ENCODE data around the gene RAB11FIP3.
"Not testable (repeated sequence)": the region's sequence is repeated elsewhere in the genome, so short reads cannot be mapped to it uniquely, and the experiment has no call there.

Gene RAB11FIP3

GRCh38 chr16:392450-393030 is 32.9 kb upstream of the RAB11FIP3 start:
- DNase-seq, result no peak

- no peak for DNase-seq
These were observed 29.2 kb upstream of the RAB11FIP3 start for GRCh38 chr16:396199-396598.

DNA sequence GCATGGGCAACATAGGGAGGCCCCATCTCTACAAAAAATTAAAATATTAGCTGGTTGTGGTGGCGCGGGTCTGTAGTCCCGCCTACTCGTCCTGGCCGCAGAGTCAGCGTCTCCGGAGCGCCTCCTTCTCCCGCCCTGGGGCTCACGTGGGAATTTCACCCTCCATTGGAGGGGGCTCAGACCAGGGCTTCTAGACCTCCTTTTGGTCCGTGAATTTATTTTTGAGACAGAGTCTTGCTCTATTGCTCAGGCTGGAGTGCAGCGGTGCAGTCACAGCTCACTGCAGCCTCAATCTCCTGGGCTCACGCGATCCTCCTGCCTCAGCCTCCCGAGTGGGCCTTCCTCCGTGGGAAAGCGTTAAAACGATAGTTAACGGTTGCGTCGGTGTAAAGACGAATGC is 28.8 kb upstream of the RAB11FIP3 start:
- DNase-seq, result no peak

GRCh38 chr16:397135-397661 is 28.3 kb upstream of the RAB11FIP3 start, which contains the start of gene NME4:
NME4 (plus strand) TSS chr16:397199; CDS start chr16:397223, 24 bp downstream.
- DNase-seq, result no peak

GRCh38 chr16:397736-398332 is 27.6 kb upstream of the RAB11FIP3 start:
- no peak for DNase-seq

- DNase-seq, result no peak
These were observed 26.7 kb upstream of the RAB11FIP3 start for GRCh38 chr16:398561-399339.

- DNase-seq, result no peak
These were observed 26.0 kb upstream of the RAB11FIP3 start for GRCh38 chr16:399340-400019.

GRCh38 chr16:400061-400591 is 25.3 kb upstream of the RAB11FIP3 start:
- no peak for DNase-seq

DNA sequence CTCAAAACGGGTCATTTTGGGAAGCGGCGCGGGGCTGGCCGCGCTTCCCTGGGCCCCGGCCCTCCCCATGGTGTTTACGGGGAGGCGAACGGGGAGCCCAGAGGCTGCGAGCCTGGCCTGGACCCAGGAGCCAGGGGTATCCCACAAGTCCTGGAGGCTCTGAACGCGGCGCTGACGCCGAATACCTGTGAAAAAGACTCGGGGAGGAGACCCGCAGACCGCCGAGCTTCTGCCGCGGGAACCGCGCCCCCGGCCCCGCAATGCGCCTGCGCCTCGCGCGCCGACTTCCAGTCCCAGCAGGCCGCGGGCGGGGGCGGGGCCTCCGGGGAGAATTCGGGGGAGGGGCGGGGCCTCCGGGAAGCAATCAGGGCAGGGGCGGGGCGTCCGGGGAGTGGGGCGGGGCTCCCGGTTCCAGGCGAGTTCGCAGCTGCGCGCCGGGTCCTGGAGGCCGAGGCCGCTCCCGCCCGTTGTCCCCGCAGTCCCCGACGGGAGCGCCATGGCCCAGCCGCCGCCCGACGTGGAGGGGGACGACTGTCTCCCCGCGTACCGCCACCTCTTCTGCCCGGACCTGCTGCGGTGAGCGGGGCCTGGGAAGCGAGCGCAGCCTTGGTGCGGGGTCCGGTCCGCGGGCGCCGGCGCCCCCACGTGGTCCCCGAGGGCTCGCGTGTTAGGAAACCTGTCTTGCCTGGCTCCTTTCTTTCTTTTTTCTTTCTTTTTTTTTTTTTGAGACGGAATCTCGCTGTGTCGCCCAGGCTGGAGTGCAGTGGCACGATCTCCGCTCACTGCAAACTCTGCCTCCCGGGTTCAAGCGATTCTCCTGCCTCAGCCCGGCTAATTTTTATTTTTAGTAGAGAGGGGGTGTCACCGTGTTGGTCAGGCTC is 23.7 kb upstream of the RAB11FIP3 start, which contains the start of gene DECR2:
DECR2 (plus strand) TSS at position 418 of the 881 bp plus-strand sequence; CDS start at position 497, 79 bp downstream.
- no peak for DNase-seq

DNA sequence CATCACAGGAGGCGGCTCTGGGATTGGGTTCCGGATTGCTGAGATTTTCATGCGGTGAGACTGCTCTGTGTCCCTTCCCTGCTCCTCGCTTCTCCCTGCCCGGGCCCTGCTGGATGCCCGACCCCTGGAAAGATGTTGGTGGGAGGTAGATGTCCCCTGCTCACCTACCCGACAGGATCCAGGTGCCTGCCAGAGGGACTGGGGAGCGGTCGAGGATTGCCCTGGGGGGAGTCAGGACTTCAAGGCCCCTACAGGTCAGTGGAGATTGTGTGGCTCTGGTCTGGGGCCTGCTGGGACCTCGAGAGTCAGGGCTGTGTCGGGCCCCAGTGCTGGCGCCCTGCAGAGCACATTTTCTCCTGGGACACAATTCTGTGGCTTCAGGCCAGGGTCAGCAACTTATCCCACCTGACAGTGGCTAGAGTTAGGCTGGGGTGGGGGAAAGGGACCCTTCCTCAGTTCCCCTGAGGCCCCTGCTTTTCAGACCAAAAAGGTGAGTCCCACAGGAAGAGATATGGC is 20.4 kb upstream of the RAB11FIP3 start:
- no peak for DNase-seq

DNA sequence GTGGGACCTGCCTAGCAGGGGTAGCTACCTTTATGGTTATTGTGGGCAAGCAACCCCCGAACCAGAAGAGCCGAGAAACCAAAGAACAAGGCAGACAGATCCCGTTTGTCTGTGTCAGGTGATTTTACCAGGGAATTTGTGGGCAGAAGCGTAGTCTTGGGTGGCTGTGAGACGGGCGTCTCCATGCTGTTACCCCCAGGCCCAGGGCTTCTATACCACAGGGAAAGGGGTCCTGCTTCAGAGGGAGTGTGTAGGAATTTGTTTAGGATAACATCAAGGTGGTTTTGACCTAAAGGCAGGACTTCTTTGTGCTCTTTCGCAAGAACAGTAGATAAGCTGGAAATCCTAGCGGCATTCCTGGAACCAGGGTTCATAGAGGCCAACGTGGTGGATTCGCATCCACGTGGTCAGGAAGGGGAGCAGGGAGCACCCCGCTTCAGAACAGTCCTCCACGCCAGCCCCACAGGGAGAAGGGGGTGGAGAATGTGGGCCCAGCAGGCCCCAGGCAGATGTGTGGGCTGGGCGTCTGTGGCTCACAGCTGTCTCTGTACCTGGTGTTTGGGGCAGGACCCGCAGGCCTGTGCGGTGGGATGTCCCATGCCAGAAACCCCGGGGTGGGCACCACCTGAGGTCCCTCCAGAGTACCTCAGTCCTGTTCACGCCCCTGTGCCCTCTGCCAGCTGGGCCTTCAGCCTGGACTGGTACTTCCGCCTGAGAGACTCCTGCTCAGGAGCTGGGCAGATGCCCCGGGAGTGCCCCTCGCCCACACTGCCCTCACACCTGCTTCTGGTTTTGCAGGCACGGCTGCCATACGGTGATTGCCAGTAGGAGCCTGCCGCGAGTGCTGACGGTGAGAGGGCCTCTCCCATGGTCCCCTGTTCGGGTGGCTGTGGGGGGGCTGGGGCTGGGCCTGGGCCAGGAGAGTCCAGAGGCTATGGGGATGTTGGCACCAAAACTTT is 19.6 kb upstream of the RAB11FIP3 start:
- no peak for DNase-seq

DNA sequence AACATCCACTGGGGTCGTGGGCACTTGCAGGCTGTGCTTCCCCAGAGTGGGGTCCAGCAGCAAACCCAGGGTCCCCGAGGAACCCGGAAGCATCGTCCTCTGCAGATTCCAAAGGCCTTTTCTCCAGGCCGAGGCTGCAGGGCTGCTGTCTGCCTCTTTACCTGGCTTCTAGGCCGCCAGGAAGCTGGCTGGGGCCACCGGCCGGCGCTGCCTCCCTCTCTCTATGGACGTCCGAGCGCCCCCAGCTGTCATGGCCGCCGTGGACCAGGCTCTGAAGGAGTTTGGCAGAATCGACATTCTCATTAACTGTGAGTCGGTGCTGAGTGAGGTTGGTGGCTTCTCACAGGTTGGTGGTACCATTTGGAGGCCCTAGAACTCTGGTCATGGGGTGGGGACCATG is 18.2 kb upstream of the RAB11FIP3 start:
- no peak for DNase-seq

- DNase-seq, result no peak
These were observed 14.8 kb upstream of the RAB11FIP3 start for GRCh38 chr16:410516-411178.

- no peak for DNase-seq
These were observed 13.7 kb upstream of the RAB11FIP3 start for GRCh38 chr16:411576-412265.

DNA sequence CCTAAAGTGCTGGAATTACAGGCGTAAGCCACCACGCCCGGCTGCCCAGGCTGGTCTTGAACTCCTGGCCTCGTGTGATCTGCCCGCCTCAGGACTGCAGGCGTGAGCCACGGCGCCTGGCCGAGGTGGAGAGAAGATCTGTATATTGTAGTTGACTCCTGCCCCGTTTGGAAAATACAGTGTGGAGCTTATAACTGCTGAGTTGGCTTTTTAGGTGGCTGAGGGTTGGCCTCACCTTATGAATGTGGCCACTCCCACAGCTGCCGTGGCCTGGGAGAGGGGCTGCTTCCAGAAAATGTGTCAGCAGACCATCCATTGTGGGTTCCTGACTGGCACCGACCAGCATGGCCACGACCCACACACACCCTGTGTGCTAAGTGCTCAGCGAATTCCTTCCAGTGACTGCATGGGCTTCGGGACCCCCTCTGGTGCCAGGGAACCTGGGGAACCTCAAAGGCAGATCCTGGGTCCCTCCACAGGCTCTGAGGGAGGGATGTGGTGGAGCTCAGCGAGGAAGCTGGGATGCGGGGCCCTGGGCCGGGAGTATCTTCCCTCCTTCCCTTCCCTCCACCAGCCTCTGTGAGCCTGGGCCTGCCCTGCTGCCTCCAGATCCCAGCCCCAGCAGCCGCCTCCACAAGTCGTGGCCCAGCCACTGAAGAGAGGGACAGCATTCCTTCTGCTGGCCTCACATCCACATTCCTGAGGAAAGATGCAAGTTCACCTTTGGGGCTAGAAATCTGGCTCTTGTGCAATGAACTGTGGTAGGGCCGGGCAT is 10.9 kb upstream of the RAB11FIP3 start:
- DNase-seq, result no peak

DNA sequence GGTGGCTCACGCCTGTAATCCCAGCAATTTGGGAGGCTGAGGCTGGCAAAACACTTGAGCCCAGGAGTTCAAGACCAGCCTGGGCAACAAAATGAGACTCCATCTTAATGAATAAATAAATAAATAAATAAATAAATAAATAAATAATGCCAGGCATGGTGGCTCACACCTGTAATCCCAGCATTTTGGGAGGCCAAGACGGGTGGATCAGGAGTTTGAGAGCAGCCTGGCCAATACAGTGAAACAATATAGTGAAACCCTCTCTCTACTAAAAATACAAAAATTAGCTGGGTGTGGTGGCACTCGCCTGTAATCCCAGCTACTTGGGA is 10.3 kb upstream of the RAB11FIP3 start:
- DNase-seq, result not testable (repeated sequence)

DNA sequence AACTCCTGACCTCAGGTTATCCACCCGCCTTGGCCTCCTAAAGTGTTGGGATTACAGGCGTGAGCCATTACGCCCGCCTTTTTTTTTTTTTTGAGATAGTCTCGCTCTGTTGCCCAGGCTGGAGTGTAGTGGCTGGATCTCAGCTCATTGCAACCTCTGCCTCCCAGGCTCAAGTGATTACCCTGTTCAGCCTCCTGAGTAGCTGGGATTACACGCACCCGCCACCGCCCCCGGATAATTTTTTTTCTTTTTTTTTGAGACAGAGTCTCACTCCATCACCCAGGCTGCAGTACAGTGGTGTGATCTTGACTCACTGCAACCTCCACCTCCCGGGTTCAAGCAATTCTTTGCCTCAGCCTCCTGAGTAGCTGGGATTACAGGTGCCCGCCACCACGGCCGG is 3.3 kb upstream of the RAB11FIP3 start:
- not testable (repeated sequence) for DNase-seq

- DNase-seq, result no peak
These were observed 1.3 kb upstream of the RAB11FIP3 start for GRCh38 chr16:424033-424622.
